ENCODE data around the gene TSHZ2. TPM values are rescaled to one million over a fixed set of nuclear protein-coding genes. Genes with fewer than 3 reads are reported as not detected.

The TSHZ2 gene
- total and polyA plus RNA-seq, 7 donors, result 1.2 to 32.7 (median 14.0) TPM

GRCh38 chr20:53260591-53260990 is 288.4 kb downstream of the TSHZ2 start:
- Histone ChIP-seq H3K27ac (no peak overlapping the region), H3K4me3 (no peak overlapping the region), H3K36me3 (no peaks in the 10 kb centered on the region), H3K4me1 (peaks cover 0 to 4% (median 0%) of the 10 kb centered on the region in 4 donors), H3K9me3 (no peaks in the 10 kb centered on the region), H3K27me3 (no peaks in the 10 kb centered on the region)
- no peak for DNase-seq
- intact Hi-C loops (cut with DNase I), result no loop called here
- TF ChIP-seq, protein P1, sequence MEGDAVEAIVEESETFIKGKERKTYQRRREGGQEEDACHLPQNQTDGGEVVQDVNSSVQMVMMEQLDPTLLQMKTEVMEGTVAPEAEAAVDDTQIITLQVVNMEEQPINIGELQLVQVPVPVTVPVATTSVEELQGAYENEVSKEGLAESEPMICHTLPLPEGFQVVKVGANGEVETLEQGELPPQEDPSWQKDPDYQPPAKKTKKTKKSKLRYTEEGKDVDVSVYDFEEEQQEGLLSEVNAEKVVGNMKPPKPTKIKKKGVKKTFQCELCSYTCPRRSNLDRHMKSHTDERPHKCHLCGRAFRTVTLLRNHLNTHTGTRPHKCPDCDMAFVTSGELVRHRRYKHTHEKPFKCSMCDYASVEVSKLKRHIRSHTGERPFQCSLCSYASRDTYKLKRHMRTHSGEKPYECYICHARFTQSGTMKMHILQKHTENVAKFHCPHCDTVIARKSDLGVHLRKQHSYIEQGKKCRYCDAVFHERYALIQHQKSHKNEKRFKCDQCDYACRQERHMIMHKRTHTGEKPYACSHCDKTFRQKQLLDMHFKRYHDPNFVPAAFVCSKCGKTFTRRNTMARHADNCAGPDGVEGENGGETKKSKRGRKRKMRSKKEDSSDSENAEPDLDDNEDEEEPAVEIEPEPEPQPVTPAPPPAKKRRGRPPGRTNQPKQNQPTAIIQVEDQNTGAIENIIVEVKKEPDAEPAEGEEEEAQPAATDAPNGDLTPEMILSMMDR (IDR thresholded peaks at IDR 0.05), result no peak
- TF ChIP-seq POLR2AphosphoS5 (IDR thresholded peaks at IDR 0.05), result no peak
- TF ChIP-seq EP300 (IDR thresholded peaks at IDR 0.05), result no peak
- 70 to 78% methylated on average over 2 of the region's 2 CpGs for WGBS, 2 donors

GRCh38 chr20:53262365-53262764 is 290.2 kb downstream of the TSHZ2 start:
- no peaks in the 10 kb centered on the region for H3K9me3 ChIP-seq
- no peaks in the 10 kb centered on the region for H3K36me3 ChIP-seq
- H3K4me3 ChIP-seq, result no peak overlapping the region
- TF ChIP-seq, protein P1 (IDR thresholded peaks at IDR 0.05), result no peak
- TF ChIP-seq POLR2A (IDR thresholded peaks at IDR 0.05) (no peak), POLR2AphosphoS5 (IDR thresholded peaks at IDR 0.05) (no peak), EP300 (IDR thresholded peaks at IDR 0.05) (no peak)
- DNase-seq, result no peak
- no peaks in the 10 kb centered on the region for H3K27me3 ChIP-seq
- 14 to 42% methylated on average over 7 of the region's 7 CpGs for WGBS, 2 donors
- no peak overlapping the region for H3K27ac ChIP-seq
- H3K4me1 ChIP-seq, result peaks cover 0 to 4% (median 0%) of the 10 kb centered on the region in 4 donors
- intact Hi-C loops (cut with DNase I), result no loop called here

- peaks cover 0 to 4% (median 0%) of the 10 kb centered on the region in 4 donors for H3K4me1 ChIP-seq
- TF ChIP-seq EP300 (IDR thresholded peaks at IDR 0.05), result no peak
- TF ChIP-seq, protein P1 (IDR thresholded peaks at IDR 0.05), result no peak
- no peak for TF ChIP-seq POLR2A (IDR thresholded peaks at IDR 0.05)
- no peak for TF ChIP-seq POLR2AphosphoS5 (IDR thresholded peaks at IDR 0.05)
- no peak overlapping the region for H3K4me3 ChIP-seq
- no peaks in the 10 kb centered on the region for H3K27me3 ChIP-seq
- no peak overlapping the region for H3K27ac ChIP-seq
- H3K36me3 ChIP-seq, result no peaks in the 10 kb centered on the region
- no peaks in the 10 kb centered on the region for H3K9me3 ChIP-seq
- intact Hi-C loops (cut with DNase I), result no loop called here
- DNase-seq, result no peak
- 83 to 85% methylated on average over 8 of the region's 8 CpGs for WGBS, 2 donors
Measured at GRCh38 chr20:53263554-53264438, 291.6 kb downstream of the TSHZ2 start.

GRCh38 chr20:53264604-53265003 is 292.4 kb downstream of the TSHZ2 start:
- 90% methylated on average over 3 of the region's 3 CpGs for WGBS, 2 donors

More at GRCh38 chr20:53264604-53265003, 292.4 kb downstream of the TSHZ2 start:
- Histone ChIP-seq H3K4me3 (no peak overlapping the region), H3K4me1 (peaks cover 0 to 4% (median 0%) of the 10 kb centered on the region in 4 donors), H3K27me3 (no peaks in the 10 kb centered on the region), H3K27ac (no peak overlapping the region), H3K36me3 (no peaks in the 10 kb centered on the region), H3K9me3 (no peaks in the 10 kb centered on the region)
- intact Hi-C loops (cut with DNase I), result no loop called here
- TF ChIP-seq EP300 (IDR thresholded peaks at IDR 0.05) (no peak), POLR2AphosphoS5 (IDR thresholded peaks at IDR 0.05) (no peak), POLR2A (IDR thresholded peaks at IDR 0.05) (no peak)
- TF ChIP-seq, protein P1 (IDR thresholded peaks at IDR 0.05), result no peak
- DNase-seq, result no peak
